Activated effector memory CD4-positive, alpha-beta T cell treated with anti-CD3 and anti-CD28 coated beads, Interleukin-2, amount 50 U/mL, for 16 hours (primary cell): ENCODE results near the gene UBQLN3.

ENCODE experiments used
- DNase-seq: peaks from one replicate; pipeline ENCODE4 v3.0.0-alpha.2; 2020

The UBQLN3 gene

GRCh38 chr11:5504403-5504921 lies 5.3 kb downstream of the UBQLN3 start:
- no peak for DNase-seq

GRCh38 chr11:5500393-5500801 lies 9.4 kb downstream of the UBQLN3 start:
- DNase-seq = no peak

GRCh38 chr11:5499671-5500070 lies 10.1 kb downstream of the UBQLN3 start:
- DNase-seq = no peak

GRCh38 chr11:5489576-5490357 lies 20.0 kb downstream of the UBQLN3 start:
- no peak for DNase-seq

- no peak for DNase-seq
These were observed 20.9 kb downstream of the UBQLN3 start for GRCh38 chr11:5488798-5489399.

- no peak for DNase-seq
These were observed 21.4 kb downstream of the UBQLN3 start, which contains the start of gene OR52D1 for GRCh38 chr11:5488385-5488784. Gene OR52D1, plus strand, starts transcription at chr11:5488685. Its CDS starts 22 bp downstream, at chr11:5488707.

- DNase-seq = no peak
These were observed 23.3 kb downstream of the UBQLN3 start for GRCh38 chr11:5486421-5486820.

- no peak for DNase-seq
These were observed 23.8 kb downstream of the UBQLN3 start for GRCh38 chr11:5486003-5486402.

- no peak for DNase-seq
These were observed 33.5 kb downstream of the UBQLN3 start for GRCh38 chr11:5476186-5476819.

GRCh38 chr11:5473921-5474320 lies 35.8 kb downstream of the UBQLN3 start:
- no peak for DNase-seq

- no peak for DNase-seq
These were observed 42.2 kb downstream of the UBQLN3 start for GRCh38 chr11:5467527-5467926.

- no peak for DNase-seq
These were observed 48.7 kb downstream of the UBQLN3 start for GRCh38 chr11:5460983-5461621.
